HG02973 (cell line): Measurements from ENCODE around the gene PRRT4.

ENCODE experiments used
- ATAC-seq: cut with Tn5 transposase; IDR thresholded peaks from one replicate; pipeline ENCODE4 v1.9.1; 2021; ENCODE audit warnings: moderate library complexity; ENCODE audit not compliant: unreplicated experiment

PRRT4 gene

GRCh38 chr7:128378637-128379036 is 17.1 kb upstream of the PRRT4 start:
- ATAC-seq: no peak

DNA sequence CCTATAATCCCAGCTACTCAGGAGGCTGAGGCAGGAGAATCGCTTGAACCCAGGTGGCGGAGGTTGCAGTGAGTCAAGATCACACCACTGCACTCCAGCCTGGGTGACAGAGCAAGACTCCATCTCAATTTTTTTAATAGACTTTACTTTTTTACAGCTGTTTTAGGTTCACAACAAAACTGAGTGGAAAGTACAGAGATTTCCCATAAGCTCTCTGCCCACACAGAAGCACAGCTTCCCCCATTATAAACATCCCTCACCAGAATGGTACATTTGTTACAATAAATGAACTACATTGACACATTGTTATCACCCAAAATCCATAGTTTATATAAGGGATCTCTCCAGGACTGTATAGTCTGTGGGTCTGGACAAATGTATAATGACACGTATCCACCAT is 14.6 kb upstream of the PRRT4 start:
- ATAC-seq: no peak

DNA sequence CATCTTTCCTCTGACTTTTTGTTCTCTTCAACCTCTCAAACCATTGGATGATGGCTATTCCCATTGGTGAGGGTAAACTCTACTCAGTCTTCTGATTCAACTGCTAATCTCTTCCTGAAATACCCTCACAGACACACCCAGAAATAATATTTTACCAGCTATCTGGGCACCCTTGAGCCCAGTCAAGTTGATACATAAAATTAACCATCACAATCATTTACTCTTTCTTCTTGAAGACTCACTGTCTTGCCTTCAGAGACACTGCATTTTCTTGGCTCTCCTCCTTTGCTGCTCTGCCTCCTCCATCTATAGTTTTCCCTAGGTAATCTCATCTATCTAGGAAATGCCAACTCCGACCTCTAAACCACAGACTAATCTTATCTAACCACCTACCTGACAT is 12.6 kb upstream of the PRRT4 start:
- ATAC-seq: no peak

DNA sequence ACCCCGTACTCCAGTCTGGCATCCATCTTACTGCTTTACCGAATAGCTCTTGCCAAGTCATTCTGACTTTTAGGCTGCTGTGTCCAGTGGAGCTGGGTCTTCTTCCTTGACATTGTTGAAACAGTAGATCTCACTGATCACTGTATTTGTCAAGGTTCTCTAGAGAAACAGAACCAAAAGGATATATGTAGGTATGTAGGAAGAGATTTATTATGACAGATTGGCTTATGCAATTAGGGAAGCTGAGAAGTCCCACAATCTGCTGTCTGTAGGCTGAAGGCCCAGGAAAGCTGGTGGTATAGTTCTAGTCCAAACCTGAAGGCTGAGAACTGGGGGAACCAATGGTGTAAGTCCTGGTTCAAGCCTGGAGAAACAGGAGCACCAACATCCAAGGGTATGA is 12.1 kb upstream of the PRRT4 start:
- no peak for ATAC-seq

DNA sequence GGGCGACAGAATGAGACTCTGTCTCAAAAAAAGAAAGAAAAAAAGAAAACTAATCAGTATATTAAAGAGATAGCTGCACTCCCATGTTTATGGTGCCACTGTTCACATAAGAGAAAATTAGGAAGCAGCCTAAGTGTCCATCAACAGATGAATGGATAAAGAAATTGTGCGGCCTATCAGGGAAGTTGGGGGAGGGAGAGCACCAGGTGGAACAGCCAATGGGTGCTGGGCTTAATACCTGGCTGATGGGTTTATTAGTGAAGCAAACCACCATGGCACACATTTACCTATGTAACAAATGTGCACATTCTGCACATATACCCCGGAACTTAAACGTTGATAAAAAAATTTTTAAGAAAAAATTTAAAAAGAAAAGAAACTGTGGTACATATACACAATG is 9.0 kb upstream of the PRRT4 start:
- ATAC-seq: no peak

DNA sequence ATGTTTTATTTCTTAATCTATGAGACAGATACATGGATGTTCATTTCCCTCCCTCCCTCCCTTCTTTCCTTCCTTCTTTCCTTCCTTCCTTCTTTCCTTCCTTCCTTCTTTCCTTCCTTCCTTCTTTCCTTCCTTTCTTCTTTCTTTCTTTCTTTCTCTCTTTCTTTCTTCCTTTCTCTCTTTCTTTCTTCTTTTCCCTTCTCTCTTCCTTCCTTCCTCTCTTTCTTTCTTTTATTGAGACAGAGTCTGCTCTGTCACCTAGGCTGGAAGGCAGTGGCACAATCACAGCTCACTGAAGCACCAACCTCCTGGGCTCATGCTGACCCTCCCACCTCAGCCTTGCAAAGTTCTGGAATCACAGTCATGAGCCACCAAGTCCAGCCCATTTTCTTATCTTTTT is 5.5 kb upstream of the PRRT4 start:
- ATAC-seq: no peak

DNA sequence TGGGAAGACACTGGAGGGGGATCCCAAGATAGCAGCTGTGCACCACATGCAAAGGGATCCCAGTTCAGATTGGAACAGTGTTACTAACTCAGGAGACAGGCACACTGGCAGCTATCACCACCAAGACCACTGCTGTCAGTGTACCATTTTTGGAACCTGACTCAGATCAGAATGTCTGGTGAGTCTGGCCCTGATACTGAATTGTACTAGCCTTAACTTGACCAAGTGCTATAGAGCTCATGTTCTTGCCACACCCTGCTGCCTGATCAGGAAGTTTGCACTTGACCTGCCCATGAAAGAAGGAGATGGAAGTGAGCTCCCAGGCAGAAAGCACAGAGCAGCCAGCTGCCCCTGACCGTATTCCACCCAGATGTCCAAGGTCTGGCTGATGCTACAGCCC is 4.8 kb upstream of the PRRT4 start:
- no peak for ATAC-seq

DNA sequence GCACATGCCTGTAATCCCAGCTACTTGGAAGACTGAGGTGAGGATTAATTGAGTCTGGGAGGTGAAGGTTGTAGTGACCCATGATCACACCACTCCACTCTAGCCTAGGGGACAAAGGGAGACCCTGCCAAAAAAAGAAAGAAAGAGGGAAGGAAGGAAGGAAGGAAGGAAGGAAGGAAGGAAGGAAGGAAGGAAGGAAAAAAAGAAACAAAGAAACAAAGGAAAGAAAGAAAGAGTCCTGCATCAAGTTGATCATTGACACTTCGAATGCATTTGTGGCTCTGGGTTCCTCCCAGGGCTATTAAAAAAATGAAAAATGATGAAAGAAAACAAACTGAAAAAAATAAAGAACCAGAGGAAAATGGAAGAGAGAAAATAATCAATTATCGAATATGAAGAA is 3.9 kb upstream of the PRRT4 start:
- no peak for ATAC-seq

DNA sequence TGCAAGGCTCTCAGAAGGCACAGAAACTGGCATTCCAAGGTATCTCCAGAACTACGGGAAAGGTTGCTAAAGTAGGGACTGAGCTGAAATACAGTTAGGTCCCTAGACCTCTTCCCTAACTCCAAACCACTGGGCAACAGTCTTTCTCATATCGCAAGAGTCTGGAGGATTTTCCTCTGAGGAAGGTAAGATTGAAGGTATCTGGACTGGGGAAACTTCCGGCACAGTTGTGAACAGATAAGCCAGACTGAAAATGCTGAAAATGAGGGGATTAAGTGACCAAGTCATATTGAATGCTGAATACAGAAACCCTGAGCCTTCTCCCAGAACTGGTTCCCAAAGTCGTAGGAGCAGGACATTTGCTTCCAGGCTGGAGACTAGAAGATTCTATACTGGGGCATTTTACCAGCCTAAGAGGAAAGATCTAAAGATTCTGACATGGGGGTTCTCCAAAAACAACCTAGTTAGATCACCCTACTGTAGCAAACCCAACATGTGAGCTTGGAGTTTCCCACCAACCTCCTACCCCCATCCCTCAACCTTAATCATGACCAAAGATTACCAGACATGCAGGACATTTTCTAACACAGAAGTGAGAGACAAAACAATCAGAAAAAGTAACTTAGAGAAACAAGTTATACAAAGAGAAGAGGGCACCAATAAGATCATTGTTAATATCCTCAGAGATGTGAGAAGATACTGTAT is 2.8 kb upstream of the PRRT4 start:
- no peak for ATAC-seq

DNA sequence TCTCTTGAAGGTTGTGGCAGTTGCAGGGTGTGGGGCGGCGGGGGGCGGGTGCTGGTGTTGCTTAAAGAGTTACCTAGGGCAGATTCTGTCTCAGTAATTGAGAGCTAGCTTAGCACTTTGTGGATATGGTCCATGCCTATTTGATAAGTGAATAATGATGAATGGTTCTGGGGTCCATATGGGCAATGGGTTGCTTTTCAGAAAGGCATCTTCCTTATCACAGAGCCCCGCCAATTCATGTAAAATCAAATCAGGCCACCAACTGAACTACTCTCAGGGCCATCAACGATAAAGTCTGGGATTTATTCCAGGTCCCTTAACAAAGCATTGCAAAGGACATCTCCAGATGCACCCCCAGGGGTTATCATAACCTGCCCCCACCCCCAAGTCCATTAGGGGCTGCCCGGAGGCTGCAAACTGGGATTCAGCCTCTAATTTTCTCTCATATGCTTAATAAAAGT is 1.8 kb upstream of the PRRT4 start:
- no peak for ATAC-seq

GRCh38 chr7:128362670-128363069 is 1.2 kb upstream of the PRRT4 start:
- ATAC-seq: no peak

GRCh38 chr7:128360359-128360678 is 1.2 kb downstream of the PRRT4 start:
- ATAC-seq: no peak

- no peak for ATAC-seq
These were observed 1.6 kb downstream of the PRRT4 start for GRCh38 chr7:128359939-128360338.

DNA sequence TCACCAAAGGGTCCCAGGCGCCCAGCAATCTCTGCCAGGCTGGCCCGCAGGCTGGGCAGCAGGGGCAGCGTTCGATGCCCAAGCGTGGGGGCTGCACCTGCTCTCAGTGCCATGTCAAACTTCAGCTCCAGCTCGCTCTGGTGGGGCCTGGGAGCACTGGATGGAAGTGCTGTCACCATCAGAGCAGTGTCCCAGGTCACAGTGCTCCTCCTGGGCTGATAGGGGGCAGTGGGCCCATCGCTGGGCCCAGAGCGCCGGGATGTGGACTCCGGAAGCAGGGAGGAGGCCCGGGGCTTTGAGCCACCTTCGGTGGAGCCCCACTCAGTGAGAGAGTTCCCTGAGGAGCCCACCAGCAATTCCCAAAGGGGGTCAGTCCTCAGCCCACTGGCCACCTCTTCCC is 2.2 kb downstream of the PRRT4 start:
- ATAC-seq: no peak

DNA sequence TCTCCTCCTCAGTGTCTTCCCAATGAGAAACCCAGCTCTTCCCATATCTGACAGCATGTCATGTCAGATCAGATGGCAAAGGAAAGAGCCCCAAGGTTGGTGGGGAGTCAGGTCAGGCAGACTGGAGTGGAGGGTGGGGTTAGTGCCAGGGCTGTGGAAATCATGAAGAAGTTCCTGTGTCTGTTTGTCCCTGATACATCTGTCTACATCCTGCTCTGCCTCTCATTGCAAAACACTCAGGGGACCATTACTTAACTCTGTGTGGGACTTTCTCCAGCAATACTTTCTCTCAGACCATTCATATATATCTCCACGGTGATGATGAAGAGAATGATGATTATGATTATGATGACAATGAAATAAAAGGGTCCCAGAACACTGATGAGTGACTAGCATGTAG is 3.3 kb downstream of the PRRT4 start:
- no peak for ATAC-seq

DNA sequence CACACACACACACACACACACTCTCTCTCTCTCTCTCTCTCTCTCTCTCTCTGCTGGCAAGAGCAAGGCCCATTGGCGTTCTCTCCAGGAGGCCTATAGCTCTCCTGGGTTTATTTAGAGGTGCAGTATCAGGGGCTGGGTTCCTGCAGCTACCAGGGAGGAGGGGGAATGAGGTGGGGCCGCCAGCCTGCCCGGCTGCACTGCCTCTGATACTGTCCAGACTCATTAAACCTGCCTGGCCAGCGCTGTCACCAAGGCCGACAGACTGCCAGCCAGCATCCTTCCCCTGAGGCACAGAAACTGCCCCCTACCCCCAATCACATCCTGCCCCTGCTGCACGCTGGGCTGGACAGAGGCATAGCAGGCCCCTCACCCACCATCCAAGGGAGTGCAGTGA is 4.3 kb downstream of the PRRT4 start:
- ATAC-seq: no peak

- no peak for ATAC-seq
These were observed 4.8 kb downstream of the PRRT4 start for GRCh38 chr7:128356546-128357216.

DNA sequence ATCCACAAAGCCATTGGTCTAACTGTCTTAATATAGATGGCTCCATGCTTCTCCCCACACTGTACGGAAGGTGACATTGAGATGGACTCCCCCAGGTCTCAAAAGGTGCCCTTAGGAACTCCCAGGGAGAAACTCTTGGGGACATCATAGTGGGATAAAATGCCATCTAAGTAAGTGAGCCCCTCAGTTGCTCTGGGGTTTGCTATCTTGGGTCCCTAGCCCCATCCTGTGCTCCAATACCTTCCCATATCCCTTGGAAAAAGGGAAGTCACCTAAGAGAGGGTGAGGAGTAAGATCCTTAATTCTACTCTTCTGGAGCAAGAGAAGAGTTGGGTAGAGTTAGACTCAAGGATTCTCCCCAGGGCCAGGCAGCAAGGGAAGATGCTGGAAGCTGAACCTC is 7.9 kb downstream of the PRRT4 start:
- ATAC-seq: no peak

DNA sequence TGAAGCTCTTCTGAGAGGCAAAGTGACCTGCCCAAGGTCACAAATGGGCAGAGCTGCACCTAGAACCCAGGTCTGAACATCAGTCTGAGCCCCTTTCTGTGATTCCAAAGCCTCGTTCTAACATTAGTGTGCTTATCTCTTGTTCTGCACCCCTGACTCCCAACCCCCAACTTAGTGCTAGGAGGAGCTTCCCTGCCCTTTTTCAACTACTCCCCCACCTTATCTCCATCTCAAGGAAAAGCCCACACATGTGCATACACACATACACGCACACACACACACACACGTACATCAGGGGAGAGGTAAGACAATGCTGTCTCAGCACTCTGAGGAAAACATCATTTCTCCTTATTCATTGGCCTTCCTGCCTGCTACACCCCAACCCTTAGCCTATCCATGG is 8.3 kb downstream of the PRRT4 start:
- no peak for ATAC-seq

DNA sequence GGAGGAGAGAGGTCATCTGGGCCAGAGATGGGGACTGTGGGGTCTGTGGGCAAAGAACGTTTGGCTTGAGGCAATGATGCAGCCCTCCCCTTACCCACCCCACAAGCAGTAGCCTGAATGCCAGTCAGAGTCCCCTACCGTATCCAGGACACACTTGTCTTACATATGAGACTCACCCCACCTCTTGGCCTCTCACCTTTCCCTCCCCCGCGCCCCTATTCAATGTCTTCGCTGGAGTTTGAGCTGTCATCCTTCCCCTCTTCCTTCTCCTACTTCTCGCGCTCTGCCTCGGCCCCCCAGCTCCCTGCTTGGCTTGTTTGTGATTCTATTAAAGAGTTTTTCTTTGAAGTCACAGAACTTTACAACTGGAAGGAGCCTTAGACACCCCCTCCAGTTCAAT is 8.9 kb downstream of the PRRT4 start:
- no peak for ATAC-seq

DNA sequence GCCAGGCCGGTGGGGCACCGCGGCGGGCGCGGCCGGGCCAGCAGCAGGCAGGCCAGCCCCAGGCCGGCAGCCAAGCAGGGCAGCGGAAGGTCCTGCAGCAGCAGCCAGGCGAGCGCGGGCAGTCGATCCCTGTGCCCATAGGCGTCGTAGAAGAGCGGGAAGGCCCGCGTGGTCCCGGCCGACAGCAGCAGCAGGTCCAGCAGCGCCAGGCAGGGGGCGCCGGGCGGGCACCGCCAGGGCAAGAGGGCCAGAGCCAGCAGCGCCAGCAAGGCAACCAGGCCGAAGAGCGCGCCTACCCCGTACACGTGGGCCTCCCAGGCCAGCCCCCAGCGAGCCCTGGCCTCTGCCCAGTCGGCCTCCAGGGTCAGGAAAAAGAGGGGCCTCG is 9.3 kb downstream of the PRRT4 start:
- no peak for ATAC-seq

GRCh38 chr7:128351296-128352152 is 10.0 kb downstream of the PRRT4 start:
- no peak for ATAC-seq
